ENCODE results near the gene LZTR1.

DNA sequence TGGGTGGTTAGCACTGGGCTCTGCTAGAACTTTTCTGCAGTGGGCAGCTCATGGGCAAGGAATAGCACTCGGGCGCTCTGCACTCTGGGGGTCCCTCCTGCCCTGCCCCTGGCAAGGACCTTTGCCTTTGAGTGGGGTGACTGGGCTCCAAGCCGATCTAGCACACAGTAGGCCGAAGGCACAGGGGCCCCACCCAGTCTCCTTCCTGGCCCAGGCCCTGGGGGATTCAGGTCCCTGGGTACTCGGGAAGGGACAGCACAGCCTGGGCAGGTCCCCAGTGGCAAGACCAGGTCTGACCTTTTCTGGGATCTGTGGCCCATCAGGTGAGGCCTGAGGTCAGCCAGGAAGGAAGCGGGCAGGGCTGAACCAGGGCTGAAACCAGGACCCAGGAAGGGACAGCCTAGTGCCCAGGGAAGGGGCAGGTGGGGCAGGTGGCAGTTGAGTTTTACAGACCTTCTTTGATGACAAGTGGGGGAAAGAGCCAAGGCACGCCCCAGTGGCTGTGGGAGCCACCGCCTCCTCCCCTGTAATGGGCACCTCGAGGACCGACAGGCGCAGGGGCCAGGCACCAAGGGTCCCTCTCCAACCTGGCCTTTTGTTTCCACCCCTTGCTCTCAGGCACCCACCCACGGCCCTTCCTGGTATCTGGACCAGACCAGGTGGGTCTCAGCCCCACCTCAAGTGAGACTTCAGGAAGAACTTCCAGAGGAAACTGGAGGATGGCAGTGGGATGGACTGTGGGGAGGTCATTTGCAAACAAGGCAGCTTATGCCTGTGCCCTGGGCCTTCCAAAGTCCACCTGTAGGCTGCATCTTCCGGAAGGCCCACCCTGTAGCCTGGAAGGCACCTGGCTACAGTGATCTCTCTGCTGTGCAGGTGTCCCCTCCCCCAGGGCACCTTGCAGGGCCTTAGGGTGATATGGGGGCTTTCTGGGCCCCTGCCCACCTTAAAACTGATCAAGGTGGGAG lies 15.9 kb upstream of the LZTR1 start:
- TF ChIP-seq EZH2 (IDR thresholded peaks at IDR 0.05; ENCODE audit: insufficient read depth, poor library complexity, severe bottlenecking) = no peak
- no peak for TF ChIP-seq EZH2phosphoT487 (IDR thresholded peaks at IDR 0.05; ENCODE audit: insufficient read depth, low read depth)

All from GM23248 (cell line).